Thoracic aorta (tissue), 2 donors: ENCODE results near the gene SYNE3. TPM values are rescaled to one million over a fixed set of nuclear protein-coding genes. Genes with fewer than 3 reads are reported as not detected.

Experiments
- ATAC-seq: fragments of 150-250 bp; one replicate; pipeline ENCODE4 v1.8.0; 2017; ENCODE audit warnings: low read depth; ENCODE audit not compliant: insufficient number of reproducible peaks, low FRiP score
- DNase-seq: peaks from one replicate; pipeline ENCODE4 v3.0.0-alpha.2; 2020; ENCODE audit warnings: low spot score
- H3K27ac ChIP-seq, 2 donors: fragments of 200-600 bp; sonication (generic); 1 replicate in 1 of 2; 2 replicates in 1 of 2; pipeline ENCODE4 v1.5.1; 2016; ENCODE audit warnings: mild to moderate bottlenecking in 2 of 2, moderate library complexity in 2 of 2
- H3K27me3 ChIP-seq: fragments of 200-600 bp; sonication (generic); replicated peaks from 2 replicates; pipeline ENCODE4 v1.6.0; 2016; ENCODE audit warnings: mild to moderate bottlenecking; ENCODE audit not compliant: insufficient read depth
- H3K36me3 ChIP-seq: fragments of 200-600 bp; sonication (generic); one replicate; pipeline ENCODE4 v1.5.1; 2016
- H3K4me1 ChIP-seq, 2 donors: fragments of 200-600 bp; sonication (generic); 1 replicate in 1 of 2; 2 replicates in 1 of 2; pipeline versions ENCODE4 v1.5.1 to v1.6.0; 2016; ENCODE audit warnings: low read depth in 2 of 2, mild to moderate bottlenecking in 1 of 2; ENCODE audit not compliant: control insufficient read depth in 1 of 2
- H3K4me3 ChIP-seq: fragments of 200-600 bp; sonication (generic); 2 replicates; pipeline ENCODE4 v1.5.1; 2016; ENCODE audit warnings: mild to moderate bottlenecking
- H3K9me3 ChIP-seq: fragments of 200-600 bp; sonication (generic); 2 replicates; pipeline ENCODE4 v1.5.1; 2016
- total RNA-seq, 2 donors: library from RNA; depleted of rRNA; stranded (reverse); fragments of >200 nt; gene quantifications; one replicate each; pipeline versions ENCODE4 v1.1.0 to v1.2.3, GENCODE V29; 2016
- TF ChIP-seq, protein P1 (sequence below): fragments of 200-600 bp; sonication (generic); IDR thresholded peaks from one replicate; pipeline ENCODE4 v1.5.1; 2019; ENCODE audit warnings: antibody characterized with exemption

The SYNE3 gene
- total RNA-seq, 2 donors from 2014 or later: 29.5 to 43.4 TPM

DNA sequence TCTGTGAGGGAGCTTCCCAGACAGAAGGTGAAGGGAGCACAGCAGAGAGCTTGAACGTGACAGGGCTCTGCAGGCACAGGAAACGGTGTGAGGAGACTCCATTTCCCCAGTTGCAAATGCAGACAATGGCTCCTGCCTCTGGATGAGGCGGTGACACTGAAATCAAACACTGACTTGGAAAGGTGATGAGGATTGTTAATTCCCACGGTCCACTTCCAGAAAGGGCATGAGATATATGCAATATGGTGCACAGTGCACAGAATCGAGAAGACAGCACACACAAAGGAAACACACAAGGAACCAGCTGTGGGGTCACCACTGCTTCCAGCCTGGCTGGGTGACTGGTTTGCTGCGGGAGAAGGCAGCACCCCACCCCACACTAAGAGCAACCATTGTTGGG lies 42.0 kb downstream of the SYNE3 start:
- TF ChIP-seq, protein P1, sequence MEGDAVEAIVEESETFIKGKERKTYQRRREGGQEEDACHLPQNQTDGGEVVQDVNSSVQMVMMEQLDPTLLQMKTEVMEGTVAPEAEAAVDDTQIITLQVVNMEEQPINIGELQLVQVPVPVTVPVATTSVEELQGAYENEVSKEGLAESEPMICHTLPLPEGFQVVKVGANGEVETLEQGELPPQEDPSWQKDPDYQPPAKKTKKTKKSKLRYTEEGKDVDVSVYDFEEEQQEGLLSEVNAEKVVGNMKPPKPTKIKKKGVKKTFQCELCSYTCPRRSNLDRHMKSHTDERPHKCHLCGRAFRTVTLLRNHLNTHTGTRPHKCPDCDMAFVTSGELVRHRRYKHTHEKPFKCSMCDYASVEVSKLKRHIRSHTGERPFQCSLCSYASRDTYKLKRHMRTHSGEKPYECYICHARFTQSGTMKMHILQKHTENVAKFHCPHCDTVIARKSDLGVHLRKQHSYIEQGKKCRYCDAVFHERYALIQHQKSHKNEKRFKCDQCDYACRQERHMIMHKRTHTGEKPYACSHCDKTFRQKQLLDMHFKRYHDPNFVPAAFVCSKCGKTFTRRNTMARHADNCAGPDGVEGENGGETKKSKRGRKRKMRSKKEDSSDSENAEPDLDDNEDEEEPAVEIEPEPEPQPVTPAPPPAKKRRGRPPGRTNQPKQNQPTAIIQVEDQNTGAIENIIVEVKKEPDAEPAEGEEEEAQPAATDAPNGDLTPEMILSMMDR: no peak
- no peaks in the 10 kb centered on the region for H3K27me3 ChIP-seq
- H3K4me3 ChIP-seq: no peak overlapping the region
- DNase-seq: no peak
- no peak for ATAC-seq
- peaks cover 30% of the 10 kb centered on the region for H3K36me3 ChIP-seq
- peaks cover 10 to 28% of the 10 kb centered on the region in 2 donors for H3K4me1 ChIP-seq
- no peak overlapping the region for H3K27ac ChIP-seq
- no peaks in the 10 kb centered on the region for H3K9me3 ChIP-seq

DNA sequence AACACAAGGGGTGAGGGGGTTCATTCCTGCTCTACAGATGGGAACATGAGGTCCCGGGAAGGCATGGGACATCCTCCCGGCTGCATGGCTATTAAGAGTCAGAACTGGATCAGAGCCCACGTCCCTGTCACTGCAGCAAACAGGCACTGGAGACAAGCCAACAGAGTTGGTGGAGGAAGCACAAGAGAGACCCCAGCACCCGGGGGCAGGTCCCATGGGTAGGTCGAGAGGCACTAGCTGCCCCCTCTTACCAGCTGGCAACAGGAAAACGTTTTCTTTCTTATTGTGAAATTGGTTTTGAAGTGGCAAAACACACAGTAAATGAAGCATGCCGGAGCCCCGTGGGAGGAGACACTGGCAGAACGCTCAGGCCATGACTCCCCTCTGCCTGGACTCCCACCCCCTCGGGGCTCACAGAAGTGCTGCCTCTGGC lies 43.6 kb downstream of the SYNE3 start:
- H3K4me3 ChIP-seq: no peak overlapping the region
- TF ChIP-seq, protein P1: no peak
- no peak for ATAC-seq
- H3K9me3 ChIP-seq: no peaks in the 10 kb centered on the region
- DNase-seq: no peak
- H3K4me1 ChIP-seq: peaks cover 10 to 23% of the 10 kb centered on the region in 2 donors
- no peaks in the 10 kb centered on the region for H3K27me3 ChIP-seq
- H3K36me3 ChIP-seq: peaks cover 33% of the 10 kb centered on the region
- no peak overlapping the region for H3K27ac ChIP-seq

DNA sequence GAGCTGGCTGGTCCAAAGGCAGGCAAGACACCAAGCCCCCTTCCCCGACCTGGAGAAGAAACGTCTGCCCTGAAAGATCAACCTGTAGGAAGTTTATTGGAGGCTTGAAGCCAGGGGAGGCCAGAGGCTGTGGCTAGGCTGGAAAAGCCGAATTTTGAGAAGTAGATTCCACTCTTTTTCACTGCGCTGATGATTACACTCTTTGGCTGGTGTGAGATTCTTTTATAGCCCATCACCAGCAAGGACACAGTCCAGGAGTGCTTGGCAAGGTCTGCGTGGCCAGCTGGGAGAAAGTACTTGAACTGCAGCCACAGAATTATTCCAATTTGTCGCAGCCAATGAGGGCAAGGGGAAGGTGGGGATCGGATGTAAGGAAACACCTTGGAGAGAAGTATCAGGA lies 45.0 kb downstream of the SYNE3 start:
- no peak for DNase-seq
- Histone ChIP-seq H3K9me3 (no peaks in the 10 kb centered on the region), H3K27ac (no peak overlapping the region), H3K36me3 (peaks cover 39% of the 10 kb centered on the region), H3K27me3 (no peaks in the 10 kb centered on the region), H3K4me1 (peaks cover 6 to 17% of the 10 kb centered on the region in 2 donors), H3K4me3 (no peak overlapping the region)
- TF ChIP-seq, protein P1: no peak
- ATAC-seq: no peak

DNA sequence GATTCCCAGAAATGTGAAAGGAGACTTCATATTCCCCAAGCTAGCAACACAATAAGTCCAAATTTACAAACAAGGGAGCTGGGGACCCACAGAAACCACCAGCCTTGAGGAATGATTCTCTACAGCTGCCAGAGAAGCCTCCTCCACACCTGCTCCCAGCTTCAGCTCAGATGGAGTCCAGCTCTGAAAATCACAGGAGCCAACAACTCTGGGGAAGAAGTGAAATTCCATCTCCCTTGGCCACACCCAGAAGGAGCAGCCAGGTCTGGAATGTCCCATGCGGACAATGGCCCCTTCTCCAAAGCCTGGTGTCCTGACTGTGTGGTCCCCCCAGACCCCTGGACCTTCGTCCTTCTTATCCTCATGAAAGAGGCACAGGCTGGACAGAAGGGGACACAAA lies 45.4 kb downstream of the SYNE3 start:
- no peak overlapping the region for H3K4me3 ChIP-seq
- no peak overlapping the region for H3K27ac ChIP-seq
- peaks cover 39% of the 10 kb centered on the region for H3K36me3 ChIP-seq
- no peaks in the 10 kb centered on the region for H3K9me3 ChIP-seq
- DNase-seq (no peak), ATAC-seq (no peak)
- TF ChIP-seq, protein P1: no peak
- no peaks in the 10 kb centered on the region for H3K27me3 ChIP-seq
- H3K4me1 ChIP-seq: peaks cover 6 to 17% of the 10 kb centered on the region in 2 donors

DNA sequence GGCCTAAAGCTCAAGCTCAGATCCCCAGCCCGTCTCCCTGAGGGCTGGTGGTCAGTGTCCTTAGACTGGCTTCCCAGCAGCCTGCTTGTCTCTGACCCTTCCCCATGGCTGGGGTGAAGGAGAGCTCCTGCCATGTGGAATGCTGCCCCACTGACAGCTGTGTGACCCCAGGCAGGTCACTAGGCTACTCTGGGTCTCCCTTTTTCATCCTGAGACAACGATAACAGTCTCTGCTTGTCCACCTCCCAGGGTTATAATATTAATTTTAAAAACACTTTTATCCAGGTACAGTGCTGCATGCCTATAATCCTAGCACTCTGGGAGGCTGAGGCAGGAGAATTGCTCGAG lies 47.3 kb downstream of the SYNE3 start:
- Histone ChIP-seq H3K4me1 (peaks cover 6 to 17% of the 10 kb centered on the region in 2 donors), H3K4me3 (no peak overlapping the region), H3K36me3 (peaks cover 22% of the 10 kb centered on the region)

More for the DNA sequence above, 47.3 kb downstream of the SYNE3 start:
- no peak overlapping the region for H3K27ac ChIP-seq
- H3K27me3 ChIP-seq: no peaks in the 10 kb centered on the region
- TF ChIP-seq, protein P1: no peak
- no peaks in the 10 kb centered on the region for H3K9me3 ChIP-seq
- no peak for DNase-seq
- ATAC-seq: no peak
